Left colon (tissue), 2 donors: ENCODE data around the gene PRRT2. TPM values are rescaled to one million over a fixed set of nuclear protein-coding genes. Genes with fewer than 3 reads are reported as not detected.
A peak's percentile ranks its signal among the peaks of the same experiment; 100 is the strongest.

Experiments
- ATAC-seq: fragments of 200-7000 bp; cut with Tn5 transposase; one replicate; pipeline ENCODE4 v1.9.1; 2020; ENCODE audit warnings: mild to moderate bottlenecking, moderate library complexity
- DNase-seq, 2 donors: peaks; one replicate each; pipeline ENCODE4 v3.0.0-alpha.2; 2020
- intact Hi-C, 2 donors: fragments of 100-400 bp; cut with DNase I in 1 of 2; cut with micrococcal nuclease in 1 of 2; formaldehyde crosslinking; loops; one replicate each; pipeline versions ENCODE4 v1.11.2 to v1.14.0; 2022; cut with DNase I, micrococcal nuclease
- total RNA-seq, 2 donors: library from RNA; stranded (reverse); fragmentation: NEBNext Ultra II Directional; extraction: Animal tissue kit (Norgen Biotek cat#: 25700); gene quantifications; one replicate each; pipeline ENCODE4 v1.2.1, GENCODE V29; 2021
- donor health status: DM: no; HTN: no; CAD: no.
- donor health status: DM: yes; HTN: yes; CAD: no.

Gene PRRT2
- total RNA-seq, 2 donors from 2014 or later: 1.3 to 2.0 TPM

DNA sequence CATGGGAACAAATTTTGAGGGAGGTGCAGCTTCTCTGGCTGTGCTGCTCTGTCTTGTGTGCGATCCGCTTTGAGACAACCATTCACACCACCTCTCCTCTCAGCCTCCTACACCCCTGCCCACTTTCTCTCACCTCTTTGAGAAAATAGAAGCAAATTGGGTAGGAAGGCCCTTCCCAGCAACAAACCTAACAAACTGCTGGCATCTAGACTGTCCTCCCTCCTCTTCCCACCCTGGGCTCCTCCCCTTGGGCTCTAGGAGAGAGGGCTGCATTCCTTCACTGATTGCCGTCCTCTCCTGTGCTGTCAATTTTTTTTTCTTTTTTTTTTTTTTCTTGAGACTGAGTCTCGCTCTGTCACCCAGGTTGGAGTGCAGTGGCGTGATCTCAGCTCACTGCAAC, 37.5 kb downstream of the PRRT2 start:
- intact Hi-C loops: loop anchor here in 1 of 2 donors (10.0 kb wide), 1 partner anchor 145 kb away; no protein-coding TSS in a partner anchor
- no peak for DNase-seq
- ATAC-seq: no peak

GRCh38 chr16:29850998-29851397, 39.0 kb downstream of the PRRT2 start:
- intact Hi-C loops: no loop called here
- no peak for DNase-seq
- no peak for ATAC-seq

GRCh38 chr16:29852654-29853053, 40.7 kb downstream of the PRRT2 start:
- DNase-seq (no peak), ATAC-seq (no peak)
- intact Hi-C loops: no loop called here

DNA sequence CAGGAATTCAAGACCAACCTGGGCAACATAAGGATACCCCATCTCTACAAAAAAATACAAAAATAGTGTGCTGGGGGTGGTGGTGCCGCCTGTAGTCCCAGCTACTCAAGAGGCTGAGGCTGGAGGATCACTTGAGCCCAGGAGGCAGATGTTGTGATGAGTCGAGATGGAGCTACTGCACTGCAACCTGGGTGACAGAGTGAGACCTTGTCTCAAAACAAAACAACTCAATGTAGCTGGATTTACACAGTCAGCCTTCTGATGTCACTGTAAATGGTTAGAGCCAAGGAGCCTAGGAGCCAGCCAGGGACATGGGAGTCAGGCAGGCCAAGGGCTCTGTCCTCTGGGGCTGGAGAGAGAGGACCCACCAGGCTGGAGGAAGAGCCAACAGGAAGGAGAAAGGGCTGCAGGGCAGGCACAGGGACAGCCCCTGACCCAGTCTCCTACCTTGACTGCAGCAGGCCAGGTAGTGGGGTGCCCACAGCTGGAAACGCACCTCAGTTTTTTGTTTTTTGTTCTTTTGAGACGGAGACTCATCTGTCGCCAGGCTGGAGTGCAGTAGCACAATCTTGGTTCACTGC, 42.6 kb downstream of the PRRT2 start:
- DNase-seq (no peak), ATAC-seq (no peak)
- intact Hi-C loops: no loop called here

DNA sequence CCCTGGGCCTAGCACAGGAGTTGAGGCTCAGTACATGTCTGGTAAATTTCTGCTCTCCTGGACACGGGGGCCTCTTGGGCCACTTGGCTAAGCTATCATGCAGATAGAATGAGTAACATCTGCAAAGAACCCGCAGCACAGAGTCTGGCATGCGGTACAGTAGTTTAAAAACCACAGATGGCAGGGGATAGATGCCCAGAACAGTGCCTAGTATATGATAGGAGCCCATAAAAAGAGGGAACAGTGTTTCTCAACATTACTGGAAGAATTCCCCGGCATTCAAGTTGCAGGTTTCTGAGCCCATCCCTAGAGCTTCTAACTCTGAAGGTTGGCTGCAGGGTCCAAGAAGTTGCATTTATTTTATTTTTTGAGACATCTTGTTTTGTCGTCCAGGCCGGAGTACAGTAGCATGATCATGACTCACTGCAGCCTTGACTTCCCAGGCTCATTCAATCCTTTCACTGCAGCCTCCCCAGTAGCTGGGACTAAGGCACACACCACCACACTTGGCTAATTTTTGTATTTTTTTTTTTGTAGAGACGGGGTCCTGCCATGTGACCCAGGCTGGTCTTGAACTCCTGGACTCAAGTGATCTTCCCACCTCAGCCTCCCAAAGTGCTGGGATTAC, 45.3 kb downstream of the PRRT2 start:
- DNase-seq (no peak), ATAC-seq (no peak)
- intact Hi-C loops: no loop called here

DNA sequence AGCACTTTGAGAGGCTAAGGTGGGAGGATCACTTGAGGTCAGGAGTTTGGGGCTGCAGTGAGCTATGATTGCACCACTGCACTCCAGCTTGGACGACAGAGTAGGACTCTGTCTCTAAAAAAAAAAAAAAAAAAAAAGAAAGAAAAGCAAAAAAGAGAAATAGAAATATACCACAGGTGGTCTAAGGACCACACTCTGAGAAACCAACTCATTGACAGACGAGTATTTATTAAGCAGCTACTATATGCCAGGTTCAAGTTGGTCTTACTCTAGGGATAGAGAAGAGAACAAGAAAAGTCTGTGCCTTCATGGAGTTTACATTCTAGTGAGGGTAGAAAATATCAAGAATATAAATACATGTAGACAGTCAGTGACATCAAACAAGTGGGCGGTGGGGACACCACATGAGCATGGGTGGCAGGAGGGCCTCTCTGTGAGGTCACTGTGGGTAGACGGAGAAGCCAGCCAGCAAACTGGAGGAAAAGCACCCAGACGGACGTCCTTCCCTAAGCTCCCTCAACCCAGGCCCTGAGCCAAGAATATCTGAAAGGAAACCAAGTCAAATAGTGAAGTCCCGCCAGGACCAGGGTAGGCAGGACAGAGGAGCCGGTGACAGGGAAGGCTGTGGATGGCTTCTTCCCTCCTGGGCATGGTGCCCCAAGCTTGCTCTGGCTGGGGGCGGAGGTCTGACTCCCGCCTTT, 46.3 kb downstream of the PRRT2 start:
- ATAC-seq (no peak), DNase-seq (no peak)
- intact Hi-C loops: no loop called here

DNA sequence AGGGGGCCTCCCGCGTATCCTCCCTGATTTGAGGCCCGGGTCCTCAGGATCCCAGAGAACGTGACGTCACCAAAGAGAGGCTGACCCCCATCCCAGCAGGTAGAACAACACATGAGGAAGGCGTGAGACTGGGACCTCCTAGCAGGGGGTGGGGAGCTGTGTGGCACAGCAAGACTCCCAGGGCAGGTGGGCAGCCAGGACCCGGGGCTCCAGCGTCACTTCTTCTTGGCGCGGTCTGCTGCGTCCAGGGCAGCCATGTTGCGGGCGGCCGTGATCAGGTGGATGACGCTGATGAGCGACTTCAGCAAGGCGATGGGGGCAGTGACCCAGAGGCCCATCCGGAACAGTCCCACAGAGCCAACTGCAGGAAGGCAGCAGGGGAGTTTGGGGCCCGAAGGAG, 47.0 kb downstream of the PRRT2 start:
- ATAC-seq: no peak
- DNase-seq: no peak
- intact Hi-C loops: no loop called here

- DNase-seq (no peak), ATAC-seq (no peak)
- intact Hi-C loops: loop anchor here in 1 of 2 donors (10.0 kb wide), 1 partner anchor 65 kb away; the partner anchor contains the start of gene KCTD13
Measured at GRCh38 chr16:29860218-29860617, 48.2 kb downstream of the PRRT2 start.

DNA sequence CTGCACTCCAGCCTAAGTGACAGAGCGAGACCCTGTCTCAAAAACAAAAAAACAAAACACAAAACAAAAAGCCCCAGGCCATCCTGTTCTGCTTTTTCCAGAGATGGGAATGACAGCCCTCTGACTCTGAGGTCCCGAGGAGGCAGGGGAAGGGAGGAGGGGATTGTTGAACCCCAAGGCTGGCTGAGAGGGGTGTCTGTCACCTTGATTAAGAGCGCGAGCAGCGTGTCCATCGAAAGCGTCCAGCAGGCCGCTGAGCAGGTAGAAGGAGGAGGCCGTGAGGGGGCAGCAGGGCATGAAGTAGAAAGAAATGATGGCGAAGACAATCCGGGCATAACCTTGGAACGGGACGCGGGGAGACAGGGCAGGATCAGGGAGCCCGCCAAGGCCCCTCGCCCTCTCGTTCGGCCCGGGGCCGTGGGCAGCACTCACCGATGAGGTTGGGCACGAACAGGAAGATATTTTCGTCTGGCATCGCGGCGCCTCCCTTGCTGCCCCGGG, 50.4 kb downstream of the PRRT2 start:
- peak in 1 of 2 donors; percentile 51 for DNase-seq
- intact Hi-C loops: loop anchor here in 1 of 2 donors (10.0 kb wide), 1 partner anchor 62 kb away; the partner anchor contains the start of gene KCTD13
- ATAC-seq: peak; percentile 30

DNA sequence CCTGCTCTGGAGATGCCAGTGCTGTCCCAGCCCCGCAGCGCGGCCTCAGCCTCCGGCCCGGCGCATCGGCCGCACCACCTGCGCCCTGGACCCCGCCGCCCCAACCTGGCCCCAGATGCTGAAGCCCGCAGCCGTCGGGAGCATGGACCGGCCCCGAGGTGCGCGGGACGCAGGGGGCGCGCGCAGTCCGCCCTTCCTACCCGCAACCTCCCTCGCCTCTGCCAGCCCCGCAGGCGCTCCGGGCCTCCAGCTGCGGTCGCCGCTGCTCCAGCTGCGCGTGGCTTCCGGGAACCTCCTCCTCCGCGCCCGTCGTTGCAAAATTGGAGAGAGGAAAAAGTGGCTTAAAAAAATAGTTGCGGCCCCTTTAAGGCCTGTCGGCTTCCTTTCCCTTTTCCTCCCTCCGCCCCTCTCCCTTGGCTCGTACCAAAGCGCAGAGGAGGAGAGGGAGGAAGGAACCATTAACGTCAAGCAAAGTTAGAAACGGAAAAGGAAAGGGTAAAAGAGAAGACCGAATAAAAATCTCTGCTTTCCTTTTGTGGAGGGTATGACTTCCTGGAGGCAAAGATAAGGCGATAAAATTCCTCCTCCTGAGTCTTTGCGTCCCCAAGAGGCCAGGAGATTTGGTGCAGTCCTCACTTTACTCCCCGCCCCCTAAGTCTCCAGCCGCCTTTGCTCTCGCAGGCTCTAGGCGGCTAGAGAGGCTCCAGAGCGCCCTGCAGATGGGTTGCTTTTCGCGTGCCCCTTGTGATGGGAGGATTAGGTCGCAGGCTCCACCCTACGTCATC, 51.1 kb downstream of the PRRT2 start, which contains the start of gene CDIPT:
Gene CDIPT (minus strand): TSS at position 343 of the 785 bp plus-strand sequence. CDS start 369 bp downstream, outside the sequence.
- intact Hi-C loops: loop anchor here in 1 of 2 donors (10.0 kb wide), 1 partner anchor 62 kb away; the partner anchor contains the start of gene KCTD13
- DNase-seq (peak; percentile 93 to 96), ATAC-seq (peak; percentile 93)

- no peak for DNase-seq
- no peak for ATAC-seq
- intact Hi-C loops: loop anchor here in 1 of 2 donors (10.0 kb wide), 1 partner anchor 61 kb away; the partner anchor contains the start of gene KCTD13
Measured at GRCh38 chr16:29863669-29863984, 51.6 kb downstream of the PRRT2 start.

GRCh38 chr16:29864205-29864604, 52.2 kb downstream of the PRRT2 start:
- intact Hi-C loops: loop anchor here in 1 of 2 donors (10.0 kb wide), 1 partner anchor 61 kb away; the partner anchor contains the start of gene KCTD13
- DNase-seq (no peak), ATAC-seq (no peak)

Other genes starting within 250 kb of the PRRT2 start
- gene SPN, start 148.9 kb upstream of the PRRT2 start, total RNA-seq: 1 to 10 TPM; 1.8 to 3.5 TPM
- gene QPRT, start 133.0 kb upstream of the PRRT2 start, total RNA-seq: 10 to 100 TPM; 44.9 to 47.4 TPM
- gene C16orf54, start 66.2 kb upstream of the PRRT2 start, total RNA-seq: 1 to 10 TPM; 1.6 to 3.2 TPM
- 1,000 to 10,000 TPM; 1,315 to 1,793 TPM for gene ZG16, start 33.9 kb upstream of the PRRT2 start, total RNA-seq
- gene KIF22, start 21.4 kb upstream of the PRRT2 start, total RNA-seq: 10 to 100 TPM; 53.0 to 55.2 TPM
- gene MAZ, start 5.7 kb upstream of the PRRT2 start, total RNA-seq: 100 to 1,000 TPM; 252 to 365 TPM
- 10 to 100 TPM; 16.8 to 17.4 TPM for gene PAGR1, start 4.0 kb downstream of the PRRT2 start, total RNA-seq
- 100 to 1,000 TPM; 467 to 578 TPM for gene MVP, start 8.3 kb downstream of the PRRT2 start, total RNA-seq
- gene CDIPT, start 51.0 kb downstream of the PRRT2 start, total RNA-seq: 10 to 100 TPM; 62.9 to 85.3 TPM
- 10 to 100 TPM; 11.1 to 13.0 TPM for gene SEZ6L2, start 87.4 kb downstream of the PRRT2 start, total RNA-seq
- 1 to 10 TPM; 1.7 to 2.0 TPM for gene ASPHD1, start 88.3 kb downstream of the PRRT2 start, total RNA-seq
- 10 to 100 TPM; 22.2 to 35.2 TPM for gene KCTD13, start 114.0 kb downstream of the PRRT2 start, total RNA-seq
- gene TMEM219, start 149.9 kb downstream of the PRRT2 start, total RNA-seq: 100 to 1,000 TPM; 187 to 192 TPM
- gene TAOK2, start 161.7 kb downstream of the PRRT2 start, total RNA-seq: 10 to 100 TPM; 44.5 TPM
- gene HIRIP3, start 183.4 kb downstream of the PRRT2 start, total RNA-seq: 10 to 100 TPM in 1 of 2 donors, 1 to 10 TPM in 1; 7.6 to 11.9 TPM
- 10 to 100 TPM; 61.4 to 73.7 TPM for gene INO80E, start 184.0 kb downstream of the PRRT2 start, total RNA-seq
- 1 to 10 TPM; 7.5 to 9.2 TPM for gene DOC2A, start 198.8 kb downstream of the PRRT2 start, total RNA-seq
- gene C16orf92, start 211.0 kb downstream of the PRRT2 start, total RNA-seq: not detected
- gene TLCD3B, start 219.1 kb downstream of the PRRT2 start, total RNA-seq: under 1 TPM in 1 of 2 donors, not detected in 1; 0.31 TPM